Measurements from ENCODE around the gene CELSR1.

CELSR1 gene

DNA sequence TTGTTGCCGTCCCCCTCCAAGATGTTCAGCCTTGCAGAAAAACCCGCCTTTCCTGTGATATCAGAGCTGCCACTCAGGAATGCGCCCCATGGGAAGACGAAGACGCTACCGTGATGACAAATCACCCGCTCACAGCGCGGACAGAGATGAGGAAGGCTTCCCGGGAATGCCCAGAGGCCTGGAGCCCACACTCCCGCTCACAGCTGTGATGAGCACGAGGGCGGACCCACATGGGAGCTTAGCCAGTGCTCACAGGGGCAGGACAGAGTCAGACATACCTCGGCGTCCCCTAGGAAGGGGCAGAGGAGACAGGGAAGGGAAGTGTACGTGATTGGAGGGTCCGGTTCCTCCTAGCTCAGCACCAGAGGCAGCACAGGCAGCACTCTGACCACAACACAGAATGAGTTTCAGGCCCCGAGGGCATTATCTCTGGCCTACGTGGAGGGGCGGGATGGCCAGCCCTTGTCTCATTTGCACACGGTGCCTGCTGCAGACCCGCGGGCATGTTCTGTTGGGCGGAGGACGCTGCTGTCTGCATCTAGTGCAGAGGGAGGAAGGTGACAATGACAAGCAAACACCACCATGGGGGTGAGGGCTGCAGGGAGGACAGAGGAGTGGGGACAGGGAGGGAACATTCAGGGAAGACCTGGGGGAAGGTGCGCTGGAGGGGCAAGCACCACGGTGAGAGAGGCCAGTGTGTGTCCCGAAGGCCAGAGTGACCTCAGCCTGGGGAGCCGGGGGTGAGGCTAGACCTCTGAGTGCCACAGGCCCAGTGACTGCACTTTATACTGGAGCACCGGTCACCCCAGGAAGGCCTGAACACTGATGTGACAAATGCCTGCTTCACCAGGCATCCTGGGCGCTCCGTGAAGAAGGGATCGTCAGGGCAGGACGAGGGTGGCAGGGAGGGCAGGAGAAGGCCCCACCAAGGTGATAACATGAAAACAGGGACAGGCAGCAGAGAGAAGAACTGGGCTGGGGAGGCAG, 79.6 kb downstream of the CELSR1 start:
- no peak for DNase-seq

DNA sequence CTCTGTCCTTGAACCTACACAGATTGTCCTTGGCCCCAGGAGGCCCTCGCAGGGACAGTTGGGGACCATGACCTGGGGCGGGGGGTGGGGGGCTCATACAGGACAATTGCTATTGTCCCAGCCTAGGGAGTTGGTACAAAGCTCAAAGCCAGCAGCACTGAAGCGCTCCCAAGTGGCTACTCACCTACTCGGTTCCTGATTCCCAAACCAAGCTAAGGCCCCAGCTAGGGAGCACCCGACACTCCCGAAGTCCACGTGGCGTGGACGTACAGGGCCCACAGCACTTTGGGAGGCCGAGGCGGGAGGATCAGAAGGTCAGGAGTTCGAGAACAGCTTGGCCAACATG, 80.6 kb downstream of the CELSR1 start:
- no peak for DNase-seq

DNA sequence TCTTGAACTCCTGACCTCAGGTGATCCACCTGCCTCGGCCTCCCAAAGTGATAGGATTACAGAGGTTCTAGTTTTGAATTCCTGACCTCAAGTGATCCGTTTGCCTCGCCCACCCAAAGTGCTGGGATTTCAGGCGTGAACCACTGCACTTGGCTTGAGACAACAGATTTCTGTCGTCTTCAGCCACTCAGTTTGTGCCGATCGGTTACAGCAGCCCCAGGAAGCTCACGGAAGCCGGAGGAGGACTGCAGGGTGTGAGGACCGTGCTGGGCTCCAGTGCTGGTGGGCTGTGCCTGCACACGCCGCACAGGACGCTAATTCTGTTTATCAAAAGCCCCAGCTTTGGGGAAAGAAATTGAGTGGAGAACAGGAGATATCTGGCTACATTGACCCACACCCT, 82.0 kb downstream of the CELSR1 start:
- DNase-seq = no peak

DNA sequence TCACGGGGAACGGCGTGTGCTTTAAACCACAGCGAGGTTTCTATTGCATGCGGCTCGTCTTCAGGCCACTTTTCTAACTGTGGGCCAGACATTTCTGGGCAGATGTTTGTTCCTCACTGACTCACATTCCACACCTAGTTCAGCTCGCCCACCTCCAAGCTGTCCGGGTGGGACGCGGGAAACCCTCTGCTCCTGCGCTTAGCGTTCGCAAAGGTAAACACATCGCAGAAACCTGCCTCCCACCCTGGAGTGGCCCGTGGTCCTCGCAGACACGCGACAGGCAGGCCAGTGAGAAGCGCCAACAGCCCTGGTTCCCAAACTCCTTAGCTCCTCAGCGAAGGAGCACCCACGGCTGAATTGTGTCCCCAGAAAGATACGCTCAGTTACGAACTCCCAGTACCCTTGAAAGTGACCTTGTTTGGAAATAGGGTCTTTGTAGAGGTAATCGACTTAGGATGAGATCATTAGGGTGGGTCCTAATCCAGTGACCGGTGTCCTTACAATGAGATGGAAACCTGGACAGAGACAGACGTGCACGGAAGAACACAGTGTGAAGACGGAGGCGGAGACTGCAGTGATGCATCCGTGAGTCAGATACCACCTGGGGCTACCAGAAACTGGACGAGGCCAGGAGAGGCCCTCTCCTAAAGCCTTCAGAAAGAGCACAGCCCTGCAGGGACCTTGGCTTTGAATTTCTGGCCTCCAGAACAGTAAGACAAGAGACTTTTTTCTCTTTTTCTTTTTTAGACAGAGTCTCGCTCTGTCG, 82.7 kb downstream of the CELSR1 start:
- no peak for DNase-seq

DNA sequence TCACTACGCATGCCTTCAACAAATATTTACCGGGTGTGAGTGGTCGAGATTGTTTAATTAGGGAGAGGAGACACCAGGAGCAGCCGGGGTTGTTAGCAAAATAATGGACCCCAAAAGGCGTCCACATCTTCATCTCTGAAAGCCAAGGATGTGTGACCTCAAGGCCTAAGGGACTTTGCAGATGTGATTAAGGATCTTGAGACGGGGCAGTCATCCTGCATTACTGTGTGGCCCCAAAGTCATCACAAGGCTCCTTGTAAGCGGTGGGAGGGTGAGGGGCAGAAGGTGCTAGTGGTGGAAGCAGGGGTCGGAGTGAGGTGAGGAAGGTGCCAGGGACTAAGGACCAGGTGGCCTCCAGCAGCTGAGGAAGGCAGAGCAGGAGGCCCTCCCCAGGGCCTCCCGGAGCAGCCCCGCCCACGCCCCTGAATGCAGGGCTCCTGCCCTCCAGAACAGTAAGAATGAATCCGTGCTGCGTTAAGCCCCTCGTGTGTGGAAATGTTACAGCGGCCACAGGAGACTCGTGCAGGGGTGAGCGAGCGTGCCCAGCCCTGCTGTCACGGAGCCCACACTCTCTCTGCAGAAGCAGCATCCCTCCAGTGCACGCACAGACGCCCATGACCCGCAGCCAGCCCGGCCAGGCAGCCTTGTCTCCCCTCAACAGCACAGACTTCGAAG, 83.5 kb downstream of the CELSR1 start:
- DNase-seq = no peak

DNA sequence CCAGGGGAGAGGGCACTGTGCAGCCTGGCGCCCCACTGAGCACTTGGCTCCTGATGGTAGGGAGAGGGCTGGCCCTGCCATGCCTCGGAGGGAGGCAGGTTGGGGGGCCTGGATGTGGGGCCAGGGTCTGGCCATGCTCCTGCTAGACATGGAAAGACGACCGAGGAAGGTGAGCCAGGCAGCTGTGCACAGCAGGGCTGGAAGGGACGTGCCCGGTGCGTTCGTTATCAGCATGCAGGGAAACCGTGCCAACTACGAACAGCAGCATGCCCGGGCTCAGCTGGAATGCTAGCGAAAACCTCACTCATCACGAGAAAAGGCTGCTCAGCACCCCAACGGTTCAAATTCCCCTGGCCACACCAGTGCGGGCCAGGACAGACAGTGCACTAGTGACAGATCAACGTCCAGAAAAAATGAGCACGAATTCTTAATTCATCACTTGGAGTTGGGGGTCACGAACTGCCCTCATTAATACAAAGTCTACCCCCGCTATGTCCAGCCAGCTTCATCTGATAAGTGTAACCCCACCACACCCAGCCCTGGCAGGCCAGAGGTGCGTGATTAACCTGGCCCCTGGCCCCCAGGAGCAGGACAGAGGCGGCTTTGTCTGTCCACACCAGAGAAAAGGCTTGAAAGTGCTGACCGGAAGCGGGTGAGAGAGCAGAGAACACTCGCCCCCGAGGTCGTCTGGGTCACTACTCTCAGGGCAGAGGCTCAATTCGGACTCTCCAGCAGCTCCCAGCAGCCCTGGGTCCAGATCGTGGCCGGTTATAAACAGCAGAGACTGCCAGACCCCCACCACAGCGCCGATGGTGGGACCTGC, 84.2 kb downstream of the CELSR1 start:
- DNase-seq = no peak

DNA sequence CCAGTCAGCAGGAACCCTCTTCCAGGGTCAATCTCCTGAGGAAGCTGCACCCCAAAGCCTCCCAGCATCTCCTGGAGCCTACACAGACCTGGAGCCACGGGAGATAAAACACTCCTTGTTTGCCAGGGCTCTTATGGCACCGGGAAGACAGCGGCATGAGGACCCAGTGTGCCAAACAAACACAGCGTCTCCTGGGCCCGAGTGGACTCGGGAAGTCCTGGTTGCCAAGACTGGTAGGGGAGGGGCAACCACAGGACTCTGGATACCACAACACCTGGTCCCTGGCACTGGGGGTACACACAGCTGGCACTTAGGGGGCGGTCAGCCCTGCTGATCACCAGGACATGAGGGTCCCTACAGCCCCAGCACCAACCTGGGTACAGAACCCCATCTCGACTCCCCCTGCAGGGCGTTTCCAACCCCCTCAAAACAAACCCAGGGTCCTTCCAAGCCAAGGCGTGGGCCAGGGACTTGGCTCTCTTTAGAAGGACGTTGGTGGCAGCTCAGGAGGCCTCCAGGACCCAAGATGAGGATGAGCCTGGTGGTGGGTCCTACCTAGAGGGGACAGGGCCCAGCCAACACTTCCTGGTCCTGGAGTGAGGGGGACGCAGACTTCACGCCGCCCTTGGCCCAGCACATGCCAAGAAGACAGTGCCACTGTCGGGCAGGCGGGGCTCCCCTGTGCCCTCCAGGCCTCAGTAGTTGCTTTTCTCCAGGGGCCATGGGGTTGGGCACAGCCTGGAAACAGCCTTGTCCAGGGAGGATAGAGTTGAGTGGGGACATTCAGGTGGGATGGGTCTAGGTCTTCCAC, 85.0 kb downstream of the CELSR1 start:
- no peak for DNase-seq

DNA sequence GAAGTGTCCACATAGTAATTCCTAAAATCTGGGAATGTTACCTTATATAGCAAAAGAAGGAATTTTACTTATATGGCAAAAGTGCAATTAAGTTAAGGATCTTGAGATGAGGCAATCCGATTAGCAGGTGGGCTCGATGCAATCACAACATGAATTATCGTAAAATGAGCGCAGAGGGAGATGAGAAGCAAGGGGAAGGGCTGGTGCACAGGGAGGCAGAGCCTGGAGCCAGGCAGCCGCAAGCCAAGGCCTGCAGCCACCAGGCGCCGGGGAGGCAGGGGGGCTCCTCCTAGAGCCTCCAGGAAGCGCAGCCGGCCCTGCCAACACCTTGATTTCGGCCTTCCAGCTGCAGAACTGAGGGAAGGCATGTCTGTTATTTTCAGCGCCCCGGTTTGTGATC, 85.7 kb downstream of the CELSR1 start:
- DNase-seq = no peak

DNA sequence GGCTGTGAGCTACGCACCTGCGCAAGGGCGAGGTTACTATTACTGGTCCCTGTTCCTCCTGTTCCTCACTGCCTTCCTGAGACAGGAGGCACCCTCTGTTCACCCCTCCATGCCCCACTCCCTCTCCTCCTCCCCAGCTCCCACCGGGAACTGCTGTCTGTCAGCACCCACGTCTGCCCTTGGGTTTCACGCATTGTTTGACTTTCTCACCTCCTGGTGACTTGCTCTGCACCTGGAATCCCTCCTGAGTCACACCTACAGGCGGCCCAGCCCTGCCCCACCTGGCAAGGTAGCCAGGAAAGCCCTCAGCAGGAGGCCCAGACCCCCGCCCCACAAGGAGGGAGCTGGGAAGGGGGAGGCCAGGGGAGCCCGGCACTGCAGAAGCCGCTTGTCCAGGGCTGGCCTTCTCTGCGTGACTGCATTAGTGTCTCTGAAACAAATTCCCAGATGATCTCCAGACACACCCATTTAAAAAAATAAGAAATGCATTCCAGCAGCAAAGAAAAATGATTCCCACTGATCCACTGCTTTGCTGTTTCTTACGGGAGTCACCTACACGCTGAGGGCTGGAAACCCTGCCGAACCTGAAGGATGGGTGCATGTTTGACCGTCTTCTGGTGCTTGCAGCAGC, 86.4 kb downstream of the CELSR1 start:
- DNase-seq = no peak

DNA sequence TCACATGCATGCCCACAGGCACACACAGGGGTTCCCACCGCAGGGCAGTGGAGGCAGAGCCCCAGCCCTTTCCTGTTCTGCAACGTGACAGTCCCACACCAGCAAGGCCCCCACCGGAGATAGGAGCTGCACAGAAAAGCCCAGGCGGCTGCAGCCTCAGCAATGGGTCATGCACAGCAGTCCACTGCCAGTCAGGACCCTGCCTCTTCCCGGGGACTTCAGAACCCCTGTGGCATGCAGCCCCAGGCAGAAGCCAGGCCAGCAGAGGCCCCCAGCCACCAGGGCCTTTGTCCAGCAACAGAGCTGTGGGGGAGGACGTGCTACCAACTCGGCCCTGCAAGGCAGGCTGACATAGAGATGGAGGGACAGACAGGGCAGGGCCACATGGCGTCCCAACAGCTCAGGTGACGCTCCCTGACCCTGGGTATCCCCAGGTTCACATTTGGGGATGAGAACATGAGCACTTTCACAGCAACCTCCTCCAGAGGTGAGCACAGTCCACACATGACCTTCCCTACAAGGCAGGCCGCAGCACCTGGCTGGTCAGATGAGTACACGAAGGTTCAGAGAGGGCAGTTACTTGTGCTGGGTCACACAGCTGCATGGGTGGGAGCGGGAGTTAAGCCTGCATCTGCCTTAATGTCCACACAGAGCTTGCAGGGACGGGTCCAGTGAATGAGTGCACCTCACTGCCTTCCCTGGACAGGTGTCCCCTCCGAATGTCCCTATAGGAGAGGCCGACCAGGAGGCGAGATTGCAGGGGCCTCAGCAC, 87.3 kb downstream of the CELSR1 start:
- DNase-seq = no peak

DNA sequence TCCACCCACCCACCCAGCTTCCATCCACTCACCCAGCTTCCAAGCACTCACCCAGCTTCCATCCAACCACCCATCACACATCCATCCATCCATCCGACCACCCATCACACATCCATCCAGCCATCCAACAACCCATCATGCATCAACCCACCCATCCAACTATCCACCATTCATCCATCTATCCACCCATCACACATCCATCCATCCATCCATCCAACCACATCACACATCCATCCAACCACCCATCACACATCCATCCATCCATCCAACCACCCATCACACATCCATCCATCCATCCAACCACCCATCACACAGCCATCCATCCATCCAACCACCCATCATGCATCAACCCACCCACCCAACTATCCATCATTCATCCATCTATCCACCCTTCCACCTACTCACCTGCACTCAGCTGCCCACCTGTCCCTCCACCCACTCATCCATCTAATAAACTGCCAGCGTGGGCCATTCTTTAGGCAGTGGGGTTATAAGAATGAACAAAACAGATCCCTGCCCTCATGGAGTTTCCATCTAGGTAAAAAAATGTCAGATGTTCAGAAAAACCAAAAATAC, 88.2 kb downstream of the CELSR1 start:
- no peak for DNase-seq

DNA sequence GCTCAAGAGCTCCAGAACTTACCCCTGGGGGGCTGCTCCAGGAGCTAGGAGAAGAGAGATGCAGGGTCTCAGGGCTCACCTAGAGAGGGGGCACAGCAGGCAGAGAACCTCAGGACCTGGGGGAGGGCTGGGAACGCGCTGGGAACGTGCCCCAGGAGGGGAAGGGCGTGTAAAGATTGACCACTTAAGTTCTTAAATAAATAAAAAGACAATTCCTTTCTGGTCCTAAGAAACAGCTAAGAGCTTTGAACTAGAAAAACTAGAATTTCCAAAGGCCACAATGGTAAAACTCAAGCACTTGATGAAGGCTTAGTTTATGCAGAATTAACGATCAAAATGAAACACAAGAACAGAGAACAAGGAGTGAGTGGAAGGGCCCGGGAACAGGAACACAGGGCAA, 89.1 kb downstream of the CELSR1 start:
- DNase-seq = no peak

DNA sequence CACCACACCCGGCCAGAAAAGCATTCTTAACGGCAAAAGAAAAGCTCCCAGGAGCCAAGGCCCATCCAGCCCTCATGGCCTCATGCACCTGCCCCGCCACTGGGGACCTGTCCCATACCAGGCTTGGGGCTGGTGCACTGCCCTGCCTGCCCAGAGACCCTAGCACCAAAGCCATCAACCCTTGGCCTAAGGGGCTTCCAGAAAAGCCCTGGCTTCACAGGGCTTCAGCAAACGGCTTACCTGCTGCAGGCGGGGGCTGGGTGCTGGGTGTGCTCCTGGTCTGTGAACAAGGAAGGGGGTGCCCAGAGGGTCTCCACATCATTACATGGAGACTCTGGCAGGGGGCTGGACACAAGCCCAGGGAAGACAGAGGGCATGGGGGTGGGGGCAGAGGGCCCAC, 89.5 kb downstream of the CELSR1 start:
- DNase-seq = no peak

DNA sequence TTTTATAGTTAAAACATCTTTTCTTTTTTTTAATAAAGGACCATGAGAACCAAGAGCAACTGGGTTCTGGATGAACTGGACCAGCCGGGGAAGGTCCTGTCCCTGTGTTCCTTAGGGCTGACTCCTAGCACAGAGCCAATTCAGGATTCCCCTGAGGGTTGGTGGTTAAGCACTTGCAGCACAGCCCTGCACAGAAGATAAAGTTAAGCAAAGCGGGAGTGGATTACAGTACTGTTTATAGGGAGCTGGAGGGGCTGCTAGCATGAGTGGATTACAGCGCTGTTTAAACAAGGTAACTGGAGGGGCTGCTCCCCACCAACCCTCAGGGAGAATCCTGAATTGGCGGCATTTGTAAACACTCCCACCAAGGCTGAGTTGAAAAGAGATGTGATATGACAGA, 90.6 kb downstream of the CELSR1 start:
- no peak for DNase-seq

DNA sequence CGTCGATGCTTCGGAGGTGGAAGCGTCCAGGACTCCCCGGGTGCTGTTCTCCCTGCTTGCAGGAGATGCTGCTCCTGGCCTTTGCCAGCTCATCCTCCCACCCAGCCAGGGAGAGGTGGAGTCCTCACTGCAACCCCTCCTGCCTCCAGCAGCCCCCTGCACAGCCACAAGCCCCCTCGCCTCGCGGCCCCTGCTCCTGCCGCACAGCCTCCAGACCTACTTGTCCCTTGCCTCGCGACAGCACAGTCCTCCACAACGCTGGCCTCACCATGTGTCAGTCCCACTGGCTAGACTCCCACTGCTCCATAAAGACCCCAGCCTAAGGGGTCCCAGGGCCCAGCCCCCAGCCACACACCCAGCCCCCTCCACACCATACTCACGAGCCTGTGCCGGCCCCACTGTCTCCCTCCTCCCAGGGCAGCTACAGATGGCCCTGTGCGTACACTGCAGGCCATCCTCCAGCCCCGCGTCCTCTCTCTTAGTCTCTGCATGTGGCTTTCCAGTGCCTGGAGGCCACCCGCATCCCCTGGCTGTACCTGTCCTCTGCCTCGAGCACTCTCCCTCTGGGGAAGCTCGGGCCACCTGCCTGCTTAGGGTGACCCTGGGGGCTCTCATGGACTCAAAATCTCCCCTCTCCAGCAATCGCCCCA, 91.5 kb downstream of the CELSR1 start:
- DNase-seq = no peak

DNA sequence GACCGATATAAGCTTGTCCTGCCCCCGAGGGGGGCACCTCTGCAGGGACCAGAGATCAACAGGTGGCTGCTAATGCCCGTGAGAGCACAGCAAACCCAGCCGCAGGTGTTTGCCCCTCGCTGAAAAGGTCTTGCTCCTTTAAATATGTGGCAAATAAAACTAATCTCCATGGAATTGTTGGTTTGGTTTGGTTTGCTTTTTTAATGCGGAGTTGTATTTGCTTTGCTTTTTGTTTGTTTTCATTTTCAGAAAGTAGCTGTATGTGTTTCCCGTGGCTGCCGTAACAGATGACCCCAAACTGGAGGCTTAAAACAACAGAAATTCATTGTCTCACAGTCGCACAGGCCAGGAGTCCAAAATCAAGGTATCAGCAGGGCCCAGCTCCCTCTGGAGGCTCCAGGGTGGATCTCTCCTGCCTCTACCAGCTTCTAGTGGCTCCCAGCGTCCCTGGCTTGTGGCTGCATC, 93.0 kb downstream of the CELSR1 start:
- DNase-seq = no peak

DNA sequence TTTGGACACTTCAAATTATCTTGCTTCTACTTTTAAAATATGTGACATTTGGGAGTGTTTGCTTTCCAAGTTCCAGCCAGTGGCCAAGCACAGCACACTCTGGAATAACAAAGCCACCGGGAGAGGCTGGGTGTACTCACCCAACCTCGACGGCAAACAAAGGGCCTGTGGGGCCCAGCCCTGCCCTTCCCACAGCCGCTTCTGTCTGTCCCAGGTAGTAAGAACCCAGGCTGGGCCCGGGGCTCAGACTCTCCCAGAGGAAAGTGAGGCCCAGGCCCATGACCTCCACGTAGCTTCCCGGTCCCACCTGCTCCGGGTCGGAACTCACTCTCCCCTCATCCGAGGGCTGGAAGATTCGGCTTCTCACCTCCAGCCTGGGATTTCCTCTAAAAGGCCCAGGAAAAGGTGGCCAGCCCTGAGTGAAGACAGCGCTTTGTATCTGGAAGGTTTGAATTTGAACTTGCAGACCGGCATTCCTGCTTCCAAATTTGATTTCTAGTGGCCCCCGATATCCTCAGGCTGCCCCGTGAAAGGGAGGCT, 93.5 kb downstream of the CELSR1 start:
- no peak for DNase-seq

DNA sequence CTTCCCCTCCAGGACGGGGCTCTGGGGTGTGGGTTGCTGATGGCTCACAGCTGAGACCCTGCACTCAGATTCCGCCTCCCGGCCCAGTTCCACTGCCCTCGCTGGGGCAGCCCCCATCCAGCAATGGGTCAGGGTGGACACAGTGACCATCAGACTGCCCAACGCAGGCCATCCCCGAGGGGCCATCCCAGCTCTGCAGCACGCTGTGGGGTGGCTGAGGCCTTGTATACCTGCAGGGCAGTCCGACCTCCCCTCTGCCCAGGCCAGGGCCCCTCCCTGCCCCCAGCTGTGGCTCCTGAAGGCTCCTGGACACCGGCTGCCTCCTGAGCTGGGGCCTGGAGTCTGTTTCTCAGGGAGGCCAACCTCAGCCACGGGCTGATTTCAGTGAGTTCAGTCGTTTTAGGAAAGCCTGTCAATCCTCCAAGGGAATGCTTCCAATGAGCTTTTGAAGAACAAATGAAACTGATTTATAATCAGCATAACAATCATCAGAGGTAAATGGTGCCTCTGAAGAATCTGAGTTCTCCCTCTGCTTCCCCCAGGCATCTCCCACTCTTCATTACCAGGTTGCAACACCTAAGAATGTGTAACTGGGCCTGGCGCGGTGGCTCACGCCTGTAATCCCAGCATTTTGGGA, 95.1 kb downstream of the CELSR1 start:
- DNase-seq = no peak

Measured in activated CD8-positive, alpha-beta memory T cell treated with anti-CD3 and anti-CD28 coated beads, Interleukin-2, amount 50 U/mL, for 4 hours (primary cell).